PFSK-1 (cell line): ENCODE data around the gene CCDC158.

Source experiments
- FOXP2 ChIP-seq: optimal IDR thresholded peaks from 2 replicates; pipeline ENCODE3; 2011; ENCODE audit warnings: borderline replicate concordance, control low read depth, inconsistent platforms; ENCODE audit not compliant: insufficient read depth; ENCODE audit errors: extremely low read length, extremely low read depth
- POLR2AphosphoS5 ChIP-seq: IDR thresholded peaks from 2 replicates; pipeline ENCODE4 v1.6.1; 2012; ENCODE audit warnings: low read depth, mild to moderate bottlenecking, control low read depth, low read length, moderate library complexity
- SIN3A ChIP-seq: IDR thresholded peaks from 2 replicates; pipeline ENCODE4 v1.6.1; 2012; ENCODE audit warnings: mild to moderate bottlenecking, low read length, moderate library complexity, borderline replicate concordance; ENCODE audit not compliant: insufficient read depth
- TAF1 ChIP-seq: IDR thresholded peaks from 2 replicates; pipeline ENCODE4 v1.6.1; 2012; ENCODE audit warnings: low read length, control low read depth, borderline replicate concordance; ENCODE audit not compliant: insufficient read depth
- TF ChIP-seq, protein P1 (sequence below), 2 experiments: IDR thresholded peaks; 2 replicates each; pipeline versions ENCODE4 v1.6.1 to v1.8.0; 2011 to 2012; ENCODE audit warnings: low read depth in 2 of 2, low read length in 2 of 2, control low read depth in 1 of 2, inconsistent platforms in 1 of 2, mild to moderate bottlenecking in 1 of 2, moderate library complexity in 1 of 2; ENCODE audit not compliant: insufficient read depth in 1 of 2

The CCDC158 gene

DNA sequence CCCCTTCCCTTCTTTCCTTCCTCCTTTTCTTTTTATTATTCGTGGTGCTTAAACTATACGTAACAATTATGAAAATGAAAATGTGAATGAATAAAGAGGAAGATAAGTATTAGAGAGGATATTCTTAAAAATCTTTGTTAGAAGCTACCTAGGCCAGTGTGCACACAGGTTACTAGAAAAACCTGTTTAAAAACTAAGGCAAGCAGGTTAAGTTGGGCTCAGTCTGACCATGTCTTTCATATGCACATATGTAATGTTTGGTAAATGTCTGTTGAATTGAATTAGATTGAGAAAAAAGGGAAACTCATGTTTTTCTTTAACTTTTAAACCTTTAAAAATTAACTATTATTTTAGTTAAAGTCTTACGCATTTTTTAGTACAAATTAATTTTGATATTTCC lies 21.9 kb upstream of the CCDC158 start:
- no peak for TF ChIP-seq TAF1
- TF ChIP-seq FOXP2 = no peak
- TF ChIP-seq, protein P1, sequence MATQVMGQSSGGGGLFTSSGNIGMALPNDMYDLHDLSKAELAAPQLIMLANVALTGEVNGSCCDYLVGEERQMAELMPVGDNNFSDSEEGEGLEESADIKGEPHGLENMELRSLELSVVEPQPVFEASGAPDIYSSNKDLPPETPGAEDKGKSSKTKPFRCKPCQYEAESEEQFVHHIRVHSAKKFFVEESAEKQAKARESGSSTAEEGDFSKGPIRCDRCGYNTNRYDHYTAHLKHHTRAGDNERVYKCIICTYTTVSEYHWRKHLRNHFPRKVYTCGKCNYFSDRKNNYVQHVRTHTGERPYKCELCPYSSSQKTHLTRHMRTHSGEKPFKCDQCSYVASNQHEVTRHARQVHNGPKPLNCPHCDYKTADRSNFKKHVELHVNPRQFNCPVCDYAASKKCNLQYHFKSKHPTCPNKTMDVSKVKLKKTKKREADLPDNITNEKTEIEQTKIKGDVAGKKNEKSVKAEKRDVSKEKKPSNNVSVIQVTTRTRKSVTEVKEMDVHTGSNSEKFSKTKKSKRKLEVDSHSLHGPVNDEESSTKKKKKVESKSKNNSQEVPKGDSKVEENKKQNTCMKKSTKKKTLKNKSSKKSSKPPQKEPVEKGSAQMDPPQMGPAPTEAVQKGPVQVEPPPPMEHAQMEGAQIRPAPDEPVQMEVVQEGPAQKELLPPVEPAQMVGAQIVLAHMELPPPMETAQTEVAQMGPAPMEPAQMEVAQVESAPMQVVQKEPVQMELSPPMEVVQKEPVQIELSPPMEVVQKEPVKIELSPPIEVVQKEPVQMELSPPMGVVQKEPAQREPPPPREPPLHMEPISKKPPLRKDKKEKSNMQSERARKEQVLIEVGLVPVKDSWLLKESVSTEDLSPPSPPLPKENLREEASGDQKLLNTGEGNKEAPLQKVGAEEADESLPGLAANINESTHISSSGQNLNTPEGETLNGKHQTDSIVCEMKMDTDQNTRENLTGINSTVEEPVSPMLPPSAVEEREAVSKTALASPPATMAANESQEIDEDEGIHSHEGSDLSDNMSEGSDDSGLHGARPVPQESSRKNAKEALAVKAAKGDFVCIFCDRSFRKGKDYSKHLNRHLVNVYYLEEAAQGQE (IDR thresholded peaks at IDR 0.05; ENCODE audit: insufficient read depth in 1 of 2, low read depth in 2 of 2, low read length in 2 of 2) = no peak
- TF ChIP-seq SIN3A = no peak
- no peak for TF ChIP-seq POLR2AphosphoS5

GRCh38 chr4:76441881-76442280 lies 20.9 kb upstream of the CCDC158 start:
- no peak for TF ChIP-seq SIN3A
- TF ChIP-seq FOXP2 = no peak
- TF ChIP-seq, protein P1 (IDR thresholded peaks at IDR 0.05; ENCODE audit: insufficient read depth in 1 of 2, low read depth in 2 of 2, low read length in 2 of 2) = no peak
- TF ChIP-seq TAF1 = no peak
- TF ChIP-seq POLR2AphosphoS5 = no peak

DNA sequence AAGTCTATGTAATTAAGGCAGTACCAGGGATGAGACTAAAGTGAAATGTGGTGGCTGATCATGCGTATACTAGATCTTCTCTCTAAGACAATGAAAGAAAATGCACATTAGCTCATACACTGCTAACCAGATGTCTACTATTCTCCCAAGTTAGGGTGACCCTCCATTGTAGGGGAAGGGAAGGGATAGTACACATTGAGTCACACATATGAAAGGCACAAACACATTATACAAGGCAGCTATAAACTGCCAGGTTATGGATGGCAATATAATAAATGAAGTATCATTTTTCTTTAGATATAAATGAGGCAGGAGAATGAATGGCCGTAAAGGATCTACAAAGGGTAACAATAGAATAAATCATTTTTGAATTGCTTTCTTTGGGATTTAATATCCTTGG lies 18.6 kb upstream of the CCDC158 start:
- TF ChIP-seq POLR2AphosphoS5 (no peak), FOXP2 (no peak), SIN3A (no peak), TAF1 (no peak)
- TF ChIP-seq, protein P1 (IDR thresholded peaks at IDR 0.05; ENCODE audit: insufficient read depth in 1 of 2, low read depth in 2 of 2, low read length in 2 of 2) = no peak

- TF ChIP-seq FOXP2 = no peak
- no peak for TF ChIP-seq POLR2AphosphoS5
- no peak for TF ChIP-seq TAF1
- no peak for TF ChIP-seq SIN3A
- TF ChIP-seq, protein P1 (IDR thresholded peaks at IDR 0.05; ENCODE audit: insufficient read depth in 1 of 2, low read depth in 2 of 2, low read length in 2 of 2) = no peak
These were observed 14.8 kb upstream of the CCDC158 start for GRCh38 chr4:76435528-76436319.
